Karpas-422 (cell line): Measurements from ENCODE around the gene SERPINB11. TPM values are rescaled to one million over a fixed set of nuclear protein-coding genes. Genes with fewer than 3 reads are reported as not detected.

Experiments
- DNase-seq: peaks from one replicate; pipeline ENCODE4 v3.0.0-alpha.2; 2015
- H2AFZ ChIP-seq: fragments of 200-600 bp; sonication (generic); 2 replicates; pipeline ENCODE4 v1.6.1; 2014; ENCODE audit warnings: antibody characterized with exemption, low read length, mixed read lengths
- H3K27ac ChIP-seq: fragments of 200-600 bp; sonication (generic); 2 replicates; pipeline ENCODE4 v1.5.1; 2014; ENCODE audit warnings: mild to moderate bottlenecking, low read length, moderate library complexity
- H3K27me3 ChIP-seq: fragments of 200-600 bp; sonication (generic); 2 replicates; pipeline ENCODE4 v1.6.1; 2014; ENCODE audit warnings: low read length, mixed read lengths
- H3K36me3 ChIP-seq: fragments of 200-600 bp; sonication (generic); 2 replicates; pipeline ENCODE4 v1.6.1; 2014; ENCODE audit warnings: low read length, mixed read lengths; ENCODE audit not compliant: insufficient read depth
- H3K4me1 ChIP-seq: fragments of 200-600 bp; sonication (generic); 2 replicates; pipeline ENCODE4 v1.6.1; 2014; ENCODE audit warnings: mild to moderate bottlenecking, low read length, mixed read lengths
- H3K4me2 ChIP-seq: fragments of 200-600 bp; sonication (generic); 2 replicates; pipeline ENCODE4 v1.6.1; 2014; ENCODE audit warnings: low read length, low read depth, mild to moderate bottlenecking; ENCODE audit not compliant: poor library complexity, severe bottlenecking
- H3K4me3 ChIP-seq: fragments of 200-600 bp; sonication (generic); 2 replicates; pipeline ENCODE4 v1.5.1; 2014; ENCODE audit warnings: mild to moderate bottlenecking, antibody characterized with exemption, low read length, mixed read lengths
- H3K79me2 ChIP-seq: fragments of 200-600 bp; sonication (generic); 2 replicates; pipeline ENCODE4 v1.6.1; 2014; ENCODE audit warnings: mild to moderate bottlenecking, low read length, mixed read lengths
- H3K9ac ChIP-seq: fragments of 200-600 bp; sonication (generic); 2 replicates; pipeline ENCODE4 v1.6.0; 2014; ENCODE audit warnings: low read length
- H3K9me2 ChIP-seq: fragments of 200-600 bp; sonication (generic), shearing (Covaris generic); replicated peaks from 2 replicates; pipeline ENCODE4 v1.6.0; 2014; ENCODE audit warnings: mild to moderate bottlenecking, low read length, moderate library complexity; ENCODE audit not compliant: insufficient read depth
- H3K9me3 ChIP-seq: fragments of 300-700, 200-600 bp; sonication (generic); 2 replicates; pipeline ENCODE4 v1.6.1; 2014; ENCODE audit warnings: low read length, mixed read lengths
- H4K20me1 ChIP-seq: fragments of 200-600 bp; sonication (generic); 2 replicates; pipeline ENCODE4 v1.6.1; 2014; ENCODE audit warnings: mild to moderate bottlenecking, antibody characterized with exemption, low read length, low read depth; ENCODE audit not compliant: insufficient read depth
- total RNA-seq: library from RNA; depleted of rRNA; stranded (reverse); fragments of >200 nt; shearing (Covaris generic); gene quantifications from 2 replicates; pipeline ENCODE4 v1.2.3, GENCODE V29; 2014; ENCODE audit warnings: low replicate concordance

The SERPINB11 gene
- total RNA-seq, 1 experiment from 2014 or later, result not detected

GRCh38 chr18:63681449-63682340 lies 21.1 kb upstream of the SERPINB11 start:
- DNase-seq, result no peak
- Histone ChIP-seq H3K9ac (no peak overlapping the region), H2AFZ (no peak overlapping the region), H3K27me3 (no peaks in the 10 kb centered on the region), H3K9me3 (no peaks in the 10 kb centered on the region), H3K36me3 (no peaks in the 10 kb centered on the region), H3K79me2 (no peaks in the 10 kb centered on the region), H3K27ac (no peak overlapping the region), H3K4me3 (no peak overlapping the region), H3K9me2 (no peaks in the 10 kb centered on the region), H4K20me1 (no peaks in the 10 kb centered on the region), H3K4me1 (no peaks in the 10 kb centered on the region), H3K4me2 (no peak overlapping the region)

- Histone ChIP-seq H3K27me3 (no peaks in the 10 kb centered on the region), H3K9me3 (no peaks in the 10 kb centered on the region), H3K4me1 (no peaks in the 10 kb centered on the region), H3K9ac (no peak overlapping the region), H3K4me2 (no peak overlapping the region), H2AFZ (no peak overlapping the region), H3K9me2 (no peaks in the 10 kb centered on the region), H3K27ac (no peak overlapping the region), H4K20me1 (no peaks in the 10 kb centered on the region), H3K4me3 (no peak overlapping the region), H3K79me2 (no peaks in the 10 kb centered on the region), H3K36me3 (no peaks in the 10 kb centered on the region)
- DNase-seq, result no peak
Measured at GRCh38 chr18:63683152-63683551, 19.6 kb upstream of the SERPINB11 start.

- DNase-seq, result no peak
- Histone ChIP-seq H3K36me3 (no peaks in the 10 kb centered on the region), H3K4me1 (no peaks in the 10 kb centered on the region), H3K4me2 (no peak overlapping the region), H3K27me3 (no peaks in the 10 kb centered on the region), H2AFZ (no peak overlapping the region), H3K4me3 (no peak overlapping the region), H3K9me2 (no peaks in the 10 kb centered on the region), H4K20me1 (no peaks in the 10 kb centered on the region), H3K27ac (no peak overlapping the region), H3K79me2 (no peaks in the 10 kb centered on the region), H3K9me3 (no peaks in the 10 kb centered on the region), H3K9ac (no peak overlapping the region)
Measured at GRCh38 chr18:63683890-63684289, 18.9 kb upstream of the SERPINB11 start.

- Histone ChIP-seq H3K36me3 (no peaks in the 10 kb centered on the region), H3K4me3 (no peak overlapping the region), H2AFZ (no peak overlapping the region), H3K9me3 (no peaks in the 10 kb centered on the region), H3K79me2 (no peaks in the 10 kb centered on the region), H3K9ac (no peak overlapping the region), H3K27ac (no peak overlapping the region), H3K9me2 (no peaks in the 10 kb centered on the region), H3K27me3 (no peaks in the 10 kb centered on the region), H3K4me1 (no peaks in the 10 kb centered on the region), H3K4me2 (no peak overlapping the region), H4K20me1 (no peaks in the 10 kb centered on the region)
- no peak for DNase-seq
Measured at GRCh38 chr18:63684718-63685117, 18.0 kb upstream of the SERPINB11 start.

GRCh38 chr18:63686871-63687270 lies 15.9 kb upstream of the SERPINB11 start:
- Histone ChIP-seq H3K79me2 (no peaks in the 10 kb centered on the region), H3K9me2 (no peaks in the 10 kb centered on the region), H3K9ac (no peak overlapping the region), H2AFZ (no peak overlapping the region), H3K9me3 (no peaks in the 10 kb centered on the region), H3K4me3 (no peak overlapping the region), H3K4me1 (no peaks in the 10 kb centered on the region), H4K20me1 (no peaks in the 10 kb centered on the region), H3K36me3 (no peaks in the 10 kb centered on the region), H3K4me2 (no peak overlapping the region), H3K27me3 (no peaks in the 10 kb centered on the region), H3K27ac (no peak overlapping the region)
- no peak for DNase-seq

- H3K4me2 ChIP-seq, result no peak overlapping the region
Measured at GRCh38 chr18:63689064-63689463, 13.7 kb upstream of the SERPINB11 start.

GRCh38 chr18:63697097-63697660 lies 5.6 kb upstream of the SERPINB11 start:
- no peaks in the 10 kb centered on the region for H4K20me1 ChIP-seq
- no peak overlapping the region for H3K4me2 ChIP-seq
- no peak overlapping the region for H2AFZ ChIP-seq
- no peak overlapping the region for H3K27ac ChIP-seq
- no peaks in the 10 kb centered on the region for H3K9me2 ChIP-seq
- H3K9ac ChIP-seq, result no peak overlapping the region
- no peak overlapping the region for H3K4me3 ChIP-seq
- DNase-seq, result no peak
- no peaks in the 10 kb centered on the region for H3K9me3 ChIP-seq
- H3K4me1 ChIP-seq, result no peaks in the 10 kb centered on the region
- H3K79me2 ChIP-seq, result no peaks in the 10 kb centered on the region
- no peaks in the 10 kb centered on the region for H3K36me3 ChIP-seq
- H3K27me3 ChIP-seq, result no peaks in the 10 kb centered on the region

More at GRCh38 chr18:63689064-63689463, 13.7 kb upstream of the SERPINB11 start:
- Histone ChIP-seq H3K9me3 (no peaks in the 10 kb centered on the region), H2AFZ (no peak overlapping the region), H3K27me3 (no peaks in the 10 kb centered on the region), H3K4me3 (no peak overlapping the region), H3K9ac (no peak overlapping the region), H3K36me3 (no peaks in the 10 kb centered on the region), H3K27ac (no peak overlapping the region), H3K79me2 (no peaks in the 10 kb centered on the region), H3K9me2 (no peaks in the 10 kb centered on the region), H4K20me1 (no peaks in the 10 kb centered on the region), H3K4me1 (no peaks in the 10 kb centered on the region)
- no peak for DNase-seq

- Histone ChIP-seq H3K36me3 (no peaks in the 10 kb centered on the region), H4K20me1 (no peaks in the 10 kb centered on the region), H3K9me2 (no peaks in the 10 kb centered on the region), H3K27me3 (no peaks in the 10 kb centered on the region), H3K4me2 (no peak overlapping the region), H2AFZ (no peak overlapping the region), H3K4me3 (no peak overlapping the region), H3K9ac (no peak overlapping the region), H3K9me3 (no peaks in the 10 kb centered on the region), H3K79me2 (no peaks in the 10 kb centered on the region), H3K4me1 (no peaks in the 10 kb centered on the region), H3K27ac (no peak overlapping the region)
- DNase-seq, result no peak
Measured at GRCh38 chr18:63700501-63700900, 2.3 kb upstream of the SERPINB11 start.
